ENCODE results near the gene C2CD3.

GRCh38 chr11:74011360-74012073 is 159.3 kb downstream of the C2CD3 start:
- TF ChIP-seq CTCF (IDR thresholded peaks at IDR 0.05) (no peak), POLR2A (IDR thresholded peaks at IDR 0.05) (no peak)
